GM12878 (cell line): ENCODE results near the gene ROBO1. TPM values are rescaled to one million over a fixed set of nuclear protein-coding genes. Genes with fewer than 3 reads are reported as not detected.

Source experiments
- ATAC-seq: fragments of 200-7000 bp; cut with Tn5 transposase; 3 replicates; pipeline ENCODE4 v1.9.1; 2020; ENCODE audit warnings: mild to moderate bottlenecking, moderate library complexity
- BruUV-seq: library from RNA; stranded (reverse); fragments of 400-500 nt; replicated peaks from 2 replicates; lab custom pipeline; 2021; lab: Mats Ljungman, UMichigan
- CTCF ChIA-PET: fragments of 300-600 bp; sonication (Branson Sonifier 250); formaldehyde crosslinking; extraction: SDS; loops from one replicate; lab custom pipeline; 2021; ENCODE audit warnings: inconsistent platforms; lab: Yijun Ruan, JAX
- POLR2A ChIA-PET: fragments of 350-600 bp; formaldehyde crosslinking; extraction: SDS; loops from one replicate; lab custom pipeline; 2021; ENCODE audit warnings: inconsistent platforms; lab: Charles Lee
- RAD21 ChIA-PET: fragments of 300-600 bp; sonication (Branson Sonifier 250); formaldehyde crosslinking; loops from one replicate; lab custom pipeline; 2023; ENCODE audit warnings: antibody characterized with exemption; ENCODE audit not compliant: unreplicated experiment; lab: Charles Lee
- SMC1A ChIA-PET: fragments of 300-600 bp; sonication (Branson Sonifier 250); formaldehyde crosslinking; loops from one replicate; lab custom pipeline; 2023; ENCODE audit not compliant: unreplicated experiment, uncharacterized antibody; lab: Charles Lee
- DNase-seq: peaks from one replicate; pipeline ENCODE4 v3.0.0-alpha.2; 2011; ENCODE audit warnings: low read depth, low spot score
- FAIRE-seq: peaks from 3 replicates; lab custom pipeline; 2011; peaks lifted over from hg19 to GRCh38; lab: Jason Lieb, UNC
- H2AFZ ChIP-seq: 2 replicates; pipeline ENCODE4 v1.6.0; 2011; ENCODE audit warnings: low read depth, low read length, control low read depth; ENCODE audit not compliant: control insufficient read depth
- H3K27ac ChIP-seq: 2 replicates; pipeline ENCODE4 v1.5.1; 2011; ENCODE audit warnings: control low read depth; ENCODE audit not compliant: control insufficient read depth, insufficient read depth
- H3K27me3 ChIP-seq, 2 experiments: replicated peaks in 1 of 2; 2 replicates each; pipeline versions ENCODE4 v1.6.0 to v1.6.1; 2011; ENCODE audit warnings: low read length in 1 of 2; ENCODE audit not compliant: control insufficient read depth in 2 of 2, insufficient read depth in 2 of 2
- H3K36me3 ChIP-seq, 2 experiments: 2 replicates each; pipeline ENCODE4 v1.5.1; 2011; ENCODE audit warnings: low read length in 1 of 2; ENCODE audit not compliant: control insufficient read depth in 2 of 2, insufficient read depth in 2 of 2
- H3K4me1 ChIP-seq: 2 replicates; pipeline ENCODE4 v1.6.1; 2011; ENCODE audit warnings: mild to moderate bottlenecking, low read length, moderate library complexity, mixed read lengths; ENCODE audit not compliant: control insufficient read depth, insufficient read depth
- H3K4me2 ChIP-seq: 2 replicates; pipeline ENCODE4 v1.6.0; 2011; ENCODE audit warnings: control low read depth; ENCODE audit not compliant: control insufficient read depth, insufficient read depth
- H3K4me3 ChIP-seq: fragments of 200-600 bp; sonication (generic); 2 replicates; pipeline ENCODE4 v1.5.1; 2016
- H3K79me2 ChIP-seq: 2 replicates; pipeline ENCODE4 v1.6.0; 2011; ENCODE audit warnings: low read length; ENCODE audit not compliant: control insufficient read depth, insufficient read depth
- H3K9ac ChIP-seq: 2 replicates; pipeline ENCODE4 v1.8.0; 2011; ENCODE audit warnings: low read length, control low read depth, mixed read lengths; ENCODE audit not compliant: control insufficient read depth, insufficient read depth
- H3K9me3 ChIP-seq: replicated peaks from 3 replicates; pipeline ENCODE4 v1.5.1; 2011; ENCODE audit warnings: mild to moderate bottlenecking, low read length; ENCODE audit not compliant: control insufficient read depth, insufficient read depth
- H4K20me1 ChIP-seq: 2 replicates; pipeline ENCODE4 v1.6.0; 2011; ENCODE audit not compliant: control insufficient read depth, insufficient read depth
- BRCA1 ChIP-seq: IDR thresholded peaks from 2 replicates; pipeline ENCODE4 v1.6.1; 2011; ENCODE audit warnings: low read depth, low read length, improper control_type of control experiment
- CTCF ChIP-seq, 3 experiments: IDR thresholded peaks in 2 of 3; conservative IDR thresholded peaks in 1 of 3; 2 replicates each; pipeline ENCODE4 v1.5.1; 2011; ENCODE audit warnings: low read depth in 3 of 3, low read length in 3 of 3, mild to moderate bottlenecking in 3 of 3, control low read depth in 2 of 3, moderate library complexity in 2 of 3, inconsistent platforms in 1 of 3, mixed read lengths in 1 of 3; ENCODE audit not compliant: control insufficient read depth in 2 of 3, insufficient read depth in 1 of 3; ENCODE audit errors: extremely low read depth in 1 of 3
- DPF2 ChIP-seq: fragments of 450-650 bp; IDR thresholded peaks from 2 replicates; pipeline ENCODE4 v1.6.1; 2017; ENCODE audit warnings: mild to moderate bottlenecking
- GABPA ChIP-seq: IDR thresholded peaks from 2 replicates; pipeline ENCODE4 v1.6.1; 2014; ENCODE audit warnings: antibody characterized with exemption, low read depth, mild to moderate bottlenecking, inconsistent platforms
- IKZF2 ChIP-seq, 2 experiments: fragments of 450-650 bp; IDR thresholded peaks; 2 replicates each; pipeline ENCODE4 v1.6.1; 2017; ENCODE audit warnings: mild to moderate bottlenecking in 2 of 2, moderate library complexity in 2 of 2
- NFXL1 ChIP-seq: fragments of 450-650 bp; IDR thresholded peaks from 2 replicates; pipeline ENCODE4 v1.6.1; 2017; ENCODE audit warnings: antibody characterized with exemption, mild to moderate bottlenecking, borderline replicate concordance
- NFYB ChIP-seq: IDR thresholded peaks from 2 replicates; pipeline ENCODE4 v1.6.1; 2011; ENCODE audit warnings: low read depth, mild to moderate bottlenecking, low read length, improper control_type of control experiment, moderate library complexity; ENCODE audit not compliant: insufficient read depth
- PML ChIP-seq: IDR thresholded peaks from 2 replicates; pipeline ENCODE4 v1.6.1; 2012; ENCODE audit warnings: low read length, inconsistent platforms
- RAD51 ChIP-seq: fragments of 450-650 bp; IDR thresholded peaks from 2 replicates; pipeline ENCODE4 v1.6.1; 2016; ENCODE audit warnings: moderate library complexity, mild to moderate bottlenecking, inconsistent platforms
- SIX5 ChIP-seq: IDR thresholded peaks from 2 replicates; pipeline ENCODE4 v1.6.1; 2011; ENCODE audit warnings: mild to moderate bottlenecking, low read depth, low read length, moderate library complexity; ENCODE audit not compliant: severe bottlenecking
- SPI1 ChIP-seq: IDR thresholded peaks from 2 replicates; pipeline ENCODE4 v1.6.1; 2011; ENCODE audit warnings: low read depth, mild to moderate bottlenecking, low read length, moderate library complexity, borderline replicate concordance; ENCODE audit not compliant: insufficient read depth
- TAF1 ChIP-seq: IDR thresholded peaks from 2 replicates; pipeline ENCODE4 v1.6.1; 2011; ENCODE audit warnings: mild to moderate bottlenecking, low read depth, low read length, borderline replicate concordance
- USF1 ChIP-seq: IDR thresholded peaks from 2 replicates; pipeline ENCODE4 v1.6.1; 2011; ENCODE audit warnings: borderline replicate concordance, low read depth, mild to moderate bottlenecking, moderate library complexity, mixed read lengths, low read length; ENCODE audit not compliant: insufficient read depth; ENCODE audit errors: extremely low read length
- WRNIP1 ChIP-seq: IDR thresholded peaks from 2 replicates; pipeline ENCODE4 v1.6.1; 2011; ENCODE audit warnings: low read depth, low read length, improper control_type of control experiment, borderline replicate concordance
- ZNF217 ChIP-seq: fragments of 450-650 bp; IDR thresholded peaks from 2 replicates; pipeline ENCODE4 v1.6.1; 2017; ENCODE audit warnings: antibody characterized with exemption, mild to moderate bottlenecking
- ZNF24 ChIP-seq: fragments of 450-650 bp; IDR thresholded peaks from 2 replicates; pipeline ENCODE4 v1.6.1; 2017; ENCODE audit warnings: antibody characterized with exemption, mild to moderate bottlenecking
- ZNF687 ChIP-seq: fragments of 450-650 bp; IDR thresholded peaks from 2 replicates; pipeline ENCODE4 v1.6.1; 2017; ENCODE audit warnings: mild to moderate bottlenecking, moderate library complexity
- WGBS: methylation state at CpG from one replicate; pipeline ENCODE4 v1.1.6; 2016; ENCODE audit warnings: low lambda C conversion rate; ENCODE audit not compliant: insufficient replicate concordance, insufficient coverage; ENCODE audit errors: missing lambda C conversion rate; 5-methylcytosine and 5-hydroxymethylcytosine counted together
- in situ Hi-C: fragments of 300-500 bp; cut with MboI; formaldehyde crosslinking; loops from 9 replicates; pipeline ENCODE4 v1.14.3; 2018; ENCODE audit warnings: mixed read lengths
- intact Hi-C: fragments of 100-400 bp; cut with micrococcal nuclease; formaldehyde crosslinking; loops from one replicate; pipeline ENCODE4 v1.14.2; 2022; ENCODE audit not compliant: unreplicated experiment
- polyA plus RNA-seq, 11 experiments: library from polyadenylated mRNA; depleted of rRNA in 4 of 11; unstranded in 6 of 11; stranded (reverse) in 5 of 11; fragments of >200 nt; fragmentation: Nextera tagmentation in 4 of 11; fragmentation: Illumina TruSeq in 1 of 11; extraction: Ambion mirVana in 4 of 11; extraction: Trizol in 1 of 11; gene quantifications; 1 replicate in 1 of 11; 2 replicates in 10 of 11; pipeline versions ENCODE4 v1.2.1 to v1.2.3, GENCODE V29; 2011 to 2016; ENCODE audit warnings: inconsistent platforms in 2 of 11, missing spikeins in 2 of 11, low read depth in 1 of 11
- total RNA-seq, 4 experiments: library from RNA; depleted of rRNA in 3 of 4; stranded (reverse); fragments of >200 nt in 3 of 4; fragmentation: Illumina TruSeq in 1 of 4; extraction: Trizol in 1 of 4; gene quantifications; 2 replicates each; pipeline versions ENCODE4 v1.2.1 to v1.2.3, GENCODE V29; 2013 to 2021

Gene ROBO1
- total and polyA plus RNA-seq, 10 of the 15 experiments (the other 5 are each of a cell fraction or from before 2014, with no cell fraction given) = 0.29 to 46.5 (median 1.2) TPM

GRCh38 chr3:79362571-79363270 is 405.1 kb downstream of the ROBO1 start:
- Histone ChIP-seq H4K20me1 (no peaks in the 10 kb centered on the region), H3K4me3 (no peak overlapping the region), H3K9ac (no peak overlapping the region), H3K9me3 (no peaks in the 10 kb centered on the region), H3K79me2 (no peaks in the 10 kb centered on the region), H3K4me1 (no peaks in the 10 kb centered on the region), H2AFZ (no peak overlapping the region), H3K36me3 (no peaks in the 10 kb centered on the region), H3K27me3 (no peaks in the 10 kb centered on the region), H3K4me2 (no peak overlapping the region), H3K27ac (no peak overlapping the region)
- ATAC-seq = no peak
- POLR2A ChIA-PET = interaction anchor here (0.6 kb wide), 1 partner anchor 69 kb away, joined by 4 read pairs; no protein-coding TSS in a partner anchor
- BruUV-seq = no TSS peak
- RAD21 ChIA-PET = interaction anchor here (1.0 to 3.7 kb wide), 13 partner anchors 10 to 324 kb away, joined by 3 to 124 read pairs (median 4); no protein-coding TSS in a partner anchor
- intact Hi-C loops (loop anchor here (5.0 kb wide), 1 partner anchor 705 kb away; no protein-coding TSS in a partner anchor), in situ Hi-C loops (loop anchor here (10.0 kb wide), 1 partner anchor 268 kb away; no protein-coding TSS in a partner anchor)
- CTCF ChIA-PET = interaction anchor here (0.6 to 6.6 kb wide), 31 partner anchors 8 to 717 kb away, joined by 3 to 222 read pairs (median 5); no protein-coding TSS in a partner anchor
- FAIRE-seq = no peak
- SMC1A ChIA-PET = interaction anchor here (0.6 to 3.6 kb wide), 19 partner anchors 10 to 826 kb away, joined by 3 to 88 read pairs (median 3); no protein-coding TSS in a partner anchor
- 32% methylated on average over 3 of the region's 3 CpGs for WGBS
- no peak for DNase-seq
- no peak for TF ChIP-seq NFXL1
- no peak for TF ChIP-seq DPF2
- no peak for TF ChIP-seq USF1
- no peak for TF ChIP-seq ZNF24
- TF ChIP-seq ZNF687 = no peak
- TF ChIP-seq IKZF2 (IDR thresholded peaks at IDR 0.05) = no peak
- TF ChIP-seq CTCF (IDR thresholded peaks at IDR 0.05 in 2 of 3, conservative IDR thresholded peaks at IDR 0.05 in 1 of 3; ENCODE audit: control insufficient read depth in 2 of 3, extremely low read depth in 1 of 3, insufficient read depth in 1 of 3, low read depth in 3 of 3, low read length in 3 of 3) = no peak
- no peak for TF ChIP-seq ZNF217
- no peak for TF ChIP-seq RAD51
- no peak for TF ChIP-seq SIX5
- TF ChIP-seq NFYB = no peak
- no peak for TF ChIP-seq WRNIP1
- no peak for TF ChIP-seq PML
- no peak for TF ChIP-seq TAF1
- TF ChIP-seq BRCA1 = no peak
- no peak for TF ChIP-seq SPI1
- TF ChIP-seq GABPA = no peak
